HG03139 (cell line): ENCODE data around the gene VPS8.

Source experiments
- ATAC-seq: cut with Tn5 transposase; IDR thresholded peaks from one replicate; pipeline ENCODE4 v1.9.1; 2021; ENCODE audit not compliant: unreplicated experiment

VPS8 gene, protein sequence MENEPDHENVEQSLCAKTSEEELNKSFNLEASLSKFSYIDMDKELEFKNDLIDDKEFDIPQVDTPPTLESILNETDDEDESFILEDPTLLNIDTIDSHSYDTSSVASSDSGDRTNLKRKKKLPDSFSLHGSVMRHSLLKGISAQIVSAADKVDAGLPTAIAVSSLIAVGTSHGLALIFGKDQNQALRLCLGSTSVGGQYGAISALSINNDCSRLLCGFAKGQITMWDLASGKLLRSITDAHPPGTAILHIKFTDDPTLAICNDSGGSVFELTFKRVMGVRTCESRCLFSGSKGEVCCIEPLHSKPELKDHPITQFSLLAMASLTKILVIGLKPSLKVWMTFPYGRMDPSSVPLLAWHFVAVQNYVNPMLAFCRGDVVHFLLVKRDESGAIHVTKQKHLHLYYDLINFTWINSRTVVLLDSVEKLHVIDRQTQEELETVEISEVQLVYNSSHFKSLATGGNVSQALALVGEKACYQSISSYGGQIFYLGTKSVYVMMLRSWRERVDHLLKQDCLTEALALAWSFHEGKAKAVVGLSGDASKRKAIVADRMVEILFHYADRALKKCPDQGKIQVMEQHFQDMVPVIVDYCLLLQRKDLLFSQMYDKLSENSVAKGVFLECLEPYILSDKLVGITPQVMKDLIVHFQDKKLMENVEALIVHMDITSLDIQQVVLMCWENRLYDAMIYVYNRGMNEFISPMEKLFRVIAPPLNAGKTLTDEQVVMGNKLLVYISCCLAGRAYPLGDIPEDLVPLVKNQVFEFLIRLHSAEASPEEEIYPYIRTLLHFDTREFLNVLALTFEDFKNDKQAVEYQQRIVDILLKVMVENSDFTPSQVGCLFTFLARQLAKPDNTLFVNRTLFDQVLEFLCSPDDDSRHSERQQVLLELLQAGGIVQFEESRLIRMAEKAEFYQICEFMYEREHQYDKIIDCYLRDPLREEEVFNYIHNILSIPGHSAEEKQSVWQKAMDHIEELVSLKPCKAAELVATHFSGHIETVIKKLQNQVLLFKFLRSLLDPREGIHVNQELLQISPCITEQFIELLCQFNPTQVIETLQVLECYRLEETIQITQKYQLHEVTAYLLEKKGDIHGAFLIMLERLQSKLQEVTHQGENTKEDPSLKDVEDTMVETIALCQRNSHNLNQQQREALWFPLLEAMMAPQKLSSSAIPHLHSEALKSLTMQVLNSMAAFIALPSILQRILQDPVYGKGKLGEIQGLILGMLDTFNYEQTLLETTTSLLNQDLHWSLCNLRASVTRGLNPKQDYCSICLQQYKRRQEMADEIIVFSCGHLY (N-terminal part only)

GRCh38 chr3:184811999-184812661 is at the start of gene VPS8:
VPS8 (plus strand) TSS chr3:184812166; CDS start chr3:184824633, 12,467 bp downstream.
- peak; percentile 93 for ATAC-seq

DNA sequence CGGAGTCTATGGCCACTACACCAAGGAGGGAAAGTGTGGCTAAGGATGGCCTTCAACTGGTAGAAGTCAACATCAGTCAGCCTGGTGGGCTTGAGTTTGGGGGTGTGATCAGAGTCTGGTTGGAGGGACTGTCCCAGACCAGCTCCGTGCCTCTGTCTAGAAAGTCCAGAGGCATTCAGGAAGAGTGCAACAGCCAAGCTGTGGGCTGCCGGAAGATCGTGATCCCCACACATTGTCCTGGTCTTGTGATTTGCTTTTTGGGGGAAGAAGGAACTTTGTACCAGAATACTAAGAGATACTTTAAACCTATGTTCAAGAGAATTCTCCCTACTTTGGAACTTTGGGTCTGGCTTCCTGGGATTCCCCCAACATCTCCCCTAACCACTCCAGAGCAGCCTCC is 47.8 kb upstream of the VPS8 start:
- no peak for ATAC-seq

GRCh38 chr3:184765047-184765729 is 46.8 kb upstream of the VPS8 start:
- no peak for ATAC-seq

DNA sequence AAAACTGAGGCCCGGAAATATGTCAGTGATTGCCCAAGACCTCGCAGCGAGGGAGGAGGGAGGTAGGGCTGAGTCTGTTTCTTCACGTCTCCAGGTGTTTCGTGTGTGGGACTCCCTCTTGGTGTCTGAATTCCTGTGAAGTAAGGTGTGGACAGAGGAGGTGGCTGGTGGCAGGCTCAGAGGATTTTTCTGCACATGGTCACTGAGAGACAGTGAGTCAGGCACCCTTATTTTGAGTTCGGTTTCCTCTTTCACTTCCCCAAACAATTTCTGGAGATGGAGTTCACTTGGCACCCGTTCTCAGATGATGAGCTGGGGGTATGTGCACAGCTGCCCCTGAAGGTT is 46.3 kb upstream of the VPS8 start:
- no peak for ATAC-seq

DNA sequence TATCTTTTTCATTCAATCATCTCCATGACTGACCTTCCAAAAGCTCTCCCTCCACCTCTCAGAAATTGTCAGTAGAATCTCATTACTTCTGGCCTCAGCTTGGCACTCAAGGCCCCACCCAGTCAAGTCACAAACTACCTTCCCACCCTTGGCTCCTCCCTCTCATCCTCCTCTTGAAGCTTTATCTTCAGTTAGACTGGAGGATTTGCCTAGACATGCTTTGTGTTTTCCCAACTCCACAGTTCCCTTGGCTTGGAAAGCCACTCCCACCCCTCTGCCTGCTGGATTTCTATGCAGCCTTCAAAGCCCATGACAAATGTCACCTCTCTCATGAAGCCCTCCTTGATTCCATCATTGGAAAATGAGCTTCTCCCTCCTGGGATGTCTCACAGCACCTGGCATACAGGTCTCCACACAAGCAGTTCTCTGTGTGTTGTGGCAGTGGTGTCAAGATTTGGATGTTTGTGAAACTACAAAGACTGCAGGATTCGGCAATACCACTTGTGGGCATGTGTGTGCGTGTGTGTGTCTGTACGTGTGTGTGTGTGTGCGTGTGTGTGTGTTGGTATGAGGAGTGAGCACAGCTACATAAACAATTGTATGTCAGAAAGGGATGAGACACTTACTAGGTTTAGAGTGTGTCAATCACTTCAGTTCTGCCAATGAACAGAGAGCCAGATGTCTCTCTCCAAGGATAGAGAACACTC is 45.3 kb upstream of the VPS8 start:
- no peak for ATAC-seq

DNA sequence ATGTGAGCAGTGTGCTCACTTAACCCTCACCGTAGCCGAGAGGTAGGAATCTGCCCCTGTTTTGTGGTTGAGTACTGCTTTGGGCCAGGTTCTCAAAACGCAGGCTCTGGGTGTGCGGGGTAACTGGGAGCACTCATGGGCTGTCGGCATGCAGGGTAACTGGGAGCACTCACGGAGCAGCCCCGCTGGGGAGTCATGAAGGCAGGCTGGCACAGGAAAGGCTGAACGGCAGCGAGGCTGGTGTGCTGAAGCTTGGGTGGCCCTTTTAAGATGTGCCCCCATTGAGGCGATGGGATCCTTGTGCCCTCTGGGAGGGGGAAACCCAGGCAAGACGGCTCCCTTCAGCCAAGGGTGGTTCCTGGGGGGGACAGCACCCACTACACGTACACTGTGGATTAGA is 44.6 kb upstream of the VPS8 start:
- ATAC-seq, result no peak

- no peak for ATAC-seq
These were observed 42.4 kb upstream of the VPS8 start for GRCh38 chr3:184769382-184770170.

DNA sequence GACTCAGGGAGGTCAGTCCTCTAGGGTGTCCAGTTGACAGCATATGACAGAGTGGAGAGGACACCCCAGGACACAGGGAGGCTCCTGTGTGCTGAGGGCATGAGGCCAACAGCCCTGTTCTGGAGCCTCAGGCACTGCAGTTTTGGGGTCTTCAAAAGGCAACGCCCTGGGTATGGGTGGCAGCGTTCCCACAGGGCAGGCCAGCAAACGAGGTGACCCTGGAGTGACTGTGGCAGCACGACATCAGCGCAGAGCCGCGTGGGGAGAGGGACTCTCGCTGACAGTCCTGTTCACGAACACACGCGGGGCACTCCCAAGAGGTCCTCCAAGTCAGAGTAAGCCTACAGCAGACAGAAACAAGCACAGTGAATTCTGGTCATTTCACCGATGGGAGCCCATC is 41.4 kb upstream of the VPS8 start:
- no peak for ATAC-seq

GRCh38 chr3:184771301-184772127 is 40.5 kb upstream of the VPS8 start:
- ATAC-seq, result no peak

- ATAC-seq, result no peak
These were observed 39.2 kb upstream of the VPS8 start for GRCh38 chr3:184772667-184773272.

DNA sequence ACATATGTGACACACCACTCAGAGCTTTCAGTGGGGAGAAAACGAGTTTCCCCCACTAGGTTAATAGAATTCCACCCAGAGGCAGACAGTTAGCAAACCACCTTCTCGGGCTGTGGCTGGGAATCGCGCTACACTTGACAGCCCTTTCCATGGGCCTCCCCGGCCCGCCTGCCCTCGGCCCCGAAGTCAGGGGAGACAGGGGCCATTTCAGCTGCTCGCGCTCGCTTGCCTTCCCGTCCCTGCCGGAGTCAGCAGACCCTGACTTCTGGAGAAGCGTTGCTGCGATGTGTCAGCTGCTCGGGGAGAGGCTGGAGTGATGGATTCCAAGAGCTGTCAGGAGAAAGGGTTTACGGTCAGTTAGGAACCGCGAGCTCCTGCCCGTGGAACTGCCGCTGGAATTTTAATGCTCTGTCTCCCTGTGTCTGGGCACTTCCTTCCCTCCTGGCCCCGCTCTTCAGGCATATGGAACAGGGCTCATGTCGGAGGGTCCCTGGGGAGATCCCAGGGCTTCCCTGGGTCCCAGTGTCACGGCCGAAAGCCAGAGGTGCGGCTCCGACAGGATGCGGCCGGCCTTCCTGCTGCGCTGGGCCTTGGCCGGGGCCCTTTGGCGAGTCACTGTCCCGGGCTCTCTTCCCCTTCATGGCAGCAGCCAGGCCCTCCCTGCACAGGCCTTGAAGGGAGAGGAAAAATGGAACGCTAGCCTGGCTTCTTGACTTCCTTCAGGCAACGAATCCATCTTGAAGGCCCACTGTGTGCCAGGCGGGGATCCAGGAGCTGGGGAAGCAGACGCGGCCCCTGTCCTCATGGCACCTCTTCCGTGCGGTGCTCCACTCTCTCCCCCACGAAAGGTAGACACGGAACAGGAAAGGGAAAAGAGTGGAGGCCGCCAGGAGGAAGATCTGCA is 38.4 kb upstream of the VPS8 start:
- ATAC-seq, result no peak

DNA sequence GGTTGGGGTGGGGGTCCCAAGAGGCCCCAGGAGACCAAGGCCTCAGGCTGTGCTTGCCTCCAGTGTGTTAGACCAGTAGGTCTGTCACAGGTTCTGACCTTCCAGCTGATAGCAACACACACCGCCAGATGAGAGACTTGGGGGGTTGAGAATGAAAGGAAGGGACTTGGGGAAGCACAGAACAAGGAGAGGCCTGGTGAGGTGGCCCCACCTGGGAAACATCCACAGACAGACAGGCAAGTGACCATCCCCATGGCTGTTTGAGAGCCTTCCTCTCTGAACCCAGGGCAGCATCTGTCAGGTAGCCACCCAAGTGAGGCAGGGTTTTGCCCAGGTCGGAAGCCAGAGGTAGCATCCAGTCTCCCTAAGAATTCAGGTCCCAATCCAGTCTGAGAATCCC is 35.0 kb upstream of the VPS8 start:
- no peak for ATAC-seq

DNA sequence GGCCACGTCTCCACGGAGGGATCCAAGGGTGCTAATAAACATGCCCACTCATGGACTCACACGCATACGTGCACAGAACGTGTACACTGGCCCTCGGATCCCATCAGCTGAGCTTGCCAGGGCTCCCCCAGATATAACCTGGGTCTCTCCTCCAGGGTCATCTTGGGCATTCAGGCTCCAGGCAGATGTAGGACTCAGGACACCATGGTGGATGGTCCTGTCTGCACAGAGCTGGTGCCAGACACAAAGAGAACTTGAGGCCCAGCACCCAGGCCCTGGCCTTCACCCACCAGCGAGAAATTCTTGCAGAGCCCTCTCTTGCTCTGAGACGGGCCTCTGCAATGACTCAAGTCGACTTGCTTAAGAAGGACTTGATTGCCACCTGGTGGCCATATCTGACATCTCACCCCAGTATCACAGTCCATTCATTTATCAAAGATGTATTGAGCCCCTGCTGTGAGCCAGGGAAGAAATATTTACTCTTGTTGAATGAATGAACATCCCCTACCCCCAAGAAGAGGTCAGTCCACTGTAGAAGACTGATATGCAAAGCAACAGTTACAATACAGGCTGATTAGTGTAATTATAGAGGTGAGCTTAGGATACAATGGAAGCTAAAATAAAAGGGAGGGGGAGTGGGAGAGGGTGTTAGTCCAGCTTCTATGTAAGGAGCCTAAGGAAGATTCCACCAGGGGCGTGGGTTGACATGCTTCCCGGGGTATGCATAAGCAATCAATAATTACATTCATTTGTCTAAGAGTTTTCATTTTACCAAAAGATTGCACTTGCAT is 34.2 kb upstream of the VPS8 start:
- ATAC-seq, result no peak

GRCh38 chr3:184778426-184779332 is 33.3 kb upstream of the VPS8 start:
- ATAC-seq, result no peak
